22Rv1 (cell line): ENCODE measurements around the gene SOS1.

ENCODE experiments used
- CTCF ChIP-seq: fragments of 450-650 bp; IDR thresholded peaks from 2 replicates; pipeline ENCODE4 v1.5.1; 2017; ENCODE audit warnings: mild to moderate bottlenecking
- ZFX ChIP-seq: fragments of 450-650 bp; IDR thresholded peaks from 2 replicates; pipeline ENCODE4 v1.6.1; 2017; ENCODE audit warnings: antibody characterized with exemption, borderline replicate concordance

- TF ChIP-seq CTCF (no peak), ZFX (no peak)
These were observed 31.7 kb upstream of the SOS1 start for GRCh38 chr2:39152504-39152903.
